Measurements from ENCODE around the gene ARAF.

Gene ARAF

GRCh38 chrX:47576021-47576898, 15.3 kb downstream of the ARAF start:
- TF ChIP-seq FOXP2 (optimal IDR thresholded peaks at IDR 0.05; ENCODE audit: borderline replicate concordance, extremely low read depth, extremely low read length, insufficient read depth) = no peak
- TF ChIP-seq TAF1 (IDR thresholded peaks at IDR 0.05; ENCODE audit: borderline replicate concordance, insufficient read depth, low read length) = no peak
- TF ChIP-seq POLR2AphosphoS5 (IDR thresholded peaks at IDR 0.05; ENCODE audit: low read depth, low read length) = no peak
- TF ChIP-seq REST (IDR thresholded peaks at IDR 0.05; ENCODE audit: insufficient read depth in 1 of 2, low read depth in 2 of 2, low read length in 2 of 2) = no peak
- TF ChIP-seq SIN3A (IDR thresholded peaks at IDR 0.05; ENCODE audit: borderline replicate concordance, insufficient read depth, low read length) = no peak

- TF ChIP-seq FOXP2 (optimal IDR thresholded peaks at IDR 0.05; ENCODE audit: borderline replicate concordance, extremely low read depth, extremely low read length, insufficient read depth) (no peak), TAF1 (IDR thresholded peaks at IDR 0.05; ENCODE audit: borderline replicate concordance, insufficient read depth, low read length) (no peak), POLR2AphosphoS5 (IDR thresholded peaks at IDR 0.05; ENCODE audit: low read depth, low read length) (no peak), SIN3A (IDR thresholded peaks at IDR 0.05; ENCODE audit: borderline replicate concordance, insufficient read depth, low read length) (no peak), REST (IDR thresholded peaks at IDR 0.05; ENCODE audit: insufficient read depth in 1 of 2, low read depth in 2 of 2, low read length in 2 of 2) (no peak)
These were observed 16.4 kb downstream of the ARAF start for GRCh38 chrX:47577424-47577823.

- no peak for TF ChIP-seq FOXP2 (optimal IDR thresholded peaks at IDR 0.05; ENCODE audit: borderline replicate concordance, extremely low read depth, extremely low read length, insufficient read depth)
- TF ChIP-seq POLR2AphosphoS5 (IDR thresholded peaks at IDR 0.05; ENCODE audit: low read depth, low read length) = no peak
- TF ChIP-seq SIN3A (IDR thresholded peaks at IDR 0.05; ENCODE audit: borderline replicate concordance, insufficient read depth, low read length) = no peak
- no peak for TF ChIP-seq TAF1 (IDR thresholded peaks at IDR 0.05; ENCODE audit: borderline replicate concordance, insufficient read depth, low read length)
- TF ChIP-seq REST (IDR thresholded peaks at IDR 0.05; ENCODE audit: insufficient read depth in 1 of 2, low read depth in 2 of 2, low read length in 2 of 2) = no peak
These were observed 16.9 kb downstream of the ARAF start for GRCh38 chrX:47577901-47578300.

GRCh38 chrX:47578692-47579091, 17.7 kb downstream of the ARAF start:
- TF ChIP-seq FOXP2 (optimal IDR thresholded peaks at IDR 0.05; ENCODE audit: borderline replicate concordance, extremely low read depth, extremely low read length, insufficient read depth) (no peak), SIN3A (IDR thresholded peaks at IDR 0.05; ENCODE audit: borderline replicate concordance, insufficient read depth, low read length) (no peak), REST (IDR thresholded peaks at IDR 0.05; ENCODE audit: insufficient read depth in 1 of 2, low read depth in 2 of 2, low read length in 2 of 2) (no peak), TAF1 (IDR thresholded peaks at IDR 0.05; ENCODE audit: borderline replicate concordance, insufficient read depth, low read length) (no peak), POLR2AphosphoS5 (IDR thresholded peaks at IDR 0.05; ENCODE audit: low read depth, low read length) (no peak)
